Astrocyte of the spinal cord (primary cell): ENCODE data around the gene INSL6.
A peak's percentile ranks its signal among the peaks of the same experiment; 100 is the strongest.
"Not testable (repeated sequence)": the region's sequence is repeated elsewhere in the genome, so short reads cannot be mapped to it uniquely, and the experiment has no call there.

Source experiments
- DNase-seq: peaks from one replicate; pipeline ENCODE4 v3.0.0; 2011; ENCODE audit warnings: low read depth, low spot score
- H3K4me3 ChIP-seq: 2 replicates; pipeline ENCODE4 v1.5.1; 2011; ENCODE audit warnings: low read depth, mild to moderate bottlenecking, low read length, moderate library complexity
- CTCF ChIP-seq: IDR thresholded peaks from 2 replicates; pipeline ENCODE4 v1.5.1; 2012; ENCODE audit warnings: low read depth, mild to moderate bottlenecking, low read length, inconsistent platforms
- in situ Hi-C: cut with HindIII; loops from 2 replicates; pipeline ENCODE4 v1.10.0; 2017; ENCODE audit warnings: low sequenced_read_pairs

INSL6 gene

GRCh38 chr9:5191985-5192384, 6.5 kb upstream of the INSL6 start:
- TF ChIP-seq CTCF, result no peak
- no peak for DNase-seq
- in situ Hi-C loops, result no loop called here
- H3K4me3 ChIP-seq, result no peak overlapping the region

- in situ Hi-C loops, result no loop called here
- H3K4me3 ChIP-seq, result no peak overlapping the region
- no peak for DNase-seq
- TF ChIP-seq CTCF, result no peak
Measured at GRCh38 chr9:5188060-5188984, 2.9 kb upstream of the INSL6 start.

- TF ChIP-seq CTCF, result peak; percentile 78
- H3K4me3 ChIP-seq, result no peak overlapping the region
- peak; percentile 63 for DNase-seq
- in situ Hi-C loops, result no loop called here
Measured at GRCh38 chr9:5186416-5187169, 1.2 kb upstream of the INSL6 start.

GRCh38 chr9:5184776-5185175, 663 bp downstream of the INSL6 start:
- DNase-seq, result no peak
- no peak overlapping the region for H3K4me3 ChIP-seq
- in situ Hi-C loops, result no loop called here
- TF ChIP-seq CTCF, result no peak

- DNase-seq, in situ Hi-C loops, H3K4me3 ChIP-seq: not testable (repeated sequence)
Measured at GRCh38 chr9:5180631-5181030, 4.8 kb downstream of the INSL6 start.

DNA sequence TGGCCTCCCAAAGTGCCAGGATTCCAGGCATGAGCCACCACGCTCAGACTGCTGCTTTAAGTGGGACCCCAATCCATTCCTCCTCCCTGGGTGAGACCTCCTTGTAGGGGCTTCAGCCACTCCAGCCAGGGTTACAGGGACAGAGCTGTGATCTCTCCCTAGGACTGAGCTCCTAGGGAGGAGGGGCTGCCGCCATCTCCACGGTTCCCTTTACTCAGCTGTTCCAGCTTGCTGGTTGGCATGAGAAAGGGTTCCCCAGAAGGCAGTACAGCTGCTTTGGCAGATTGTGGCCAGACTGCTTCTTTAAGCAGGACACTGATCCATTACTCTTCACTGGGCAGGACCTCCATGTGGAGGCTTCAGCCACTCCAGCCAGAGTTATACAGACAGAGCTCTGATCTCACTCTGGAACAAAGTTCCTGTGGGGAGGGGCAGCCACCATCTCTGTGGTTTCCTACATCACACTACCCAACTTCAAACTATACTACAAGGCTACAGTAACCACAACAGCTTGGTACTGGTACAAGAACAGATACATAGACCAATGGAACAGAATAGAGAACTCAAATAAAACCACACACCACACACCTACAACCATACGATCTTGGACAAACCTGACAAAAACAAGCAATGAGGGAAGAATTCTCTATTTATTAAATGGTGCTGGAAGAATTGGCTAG, 7.2 kb downstream of the INSL6 start:
- in situ Hi-C loops, result no loop called here
- H3K4me3 ChIP-seq, result no peak overlapping the region
- no peak for TF ChIP-seq CTCF
- DNase-seq, result peak; percentile 9
